Measurements from ENCODE around the gene CAP2. TPM values are rescaled to one million over a fixed set of nuclear protein-coding genes. Genes with fewer than 3 reads are reported as not detected.

CAP2 gene
- total and polyA plus RNA-seq, 9 donors, result 2.0 to 21.7 (median 5.0) TPM

- TF ChIP-seq POLR2A (IDR thresholded peaks at IDR 0.05), result no peak
- no peak for TF ChIP-seq CTCF (IDR thresholded peaks at IDR 0.05)
- TF ChIP-seq EP300 (IDR thresholded peaks at IDR 0.05), result no peak
- no peaks in the 10 kb centered on the region for H3K36me3 ChIP-seq
- H3K4me1 ChIP-seq (ENCODE audit: insufficient read depth), result no peaks in the 10 kb centered on the region
- no peak overlapping the region for H3K4me3 ChIP-seq
- no peaks in the 10 kb centered on the region for H3K27me3 ChIP-seq
- DNase-seq, result no peak
- WGBS, 3 donors, result 30 to 43% (median 34%) methylated on average over 2 of the region's 2 CpGs
- H3K27ac ChIP-seq, result no peak overlapping the region
- intact Hi-C loops (cut with DNase I), result loop anchor here in 1 of 4 donors (5.0 kb wide), 2 partner anchors 514 to 726 kb away; partner anchors contain the start of gene KIF13A
- H3K9me3 ChIP-seq, result no peaks in the 10 kb centered on the region
Observed at GRCh38 chr6:17473554-17473953, 80.2 kb downstream of the CAP2 start.

GRCh38 chr6:17474289-17474688, 80.9 kb downstream of the CAP2 start:
- H3K36me3 ChIP-seq, result no peaks in the 10 kb centered on the region
- WGBS, 3 donors, result 73 to 79% (median 76%) methylated on average over 4 of the region's 4 CpGs
- intact Hi-C loops (cut with DNase I), result loop anchor here in 1 of 4 donors (5.0 kb wide), 2 partner anchors 513 to 727 kb away; partner anchors contain the start of gene KIF13A
- H3K4me1 ChIP-seq (ENCODE audit: insufficient read depth), result no peaks in the 10 kb centered on the region
- no peak for DNase-seq
- H3K27ac ChIP-seq, result no peak overlapping the region
- H3K9me3 ChIP-seq, result no peaks in the 10 kb centered on the region
- no peak overlapping the region for H3K4me3 ChIP-seq
- TF ChIP-seq CTCF (IDR thresholded peaks at IDR 0.05), result no peak
- TF ChIP-seq EP300 (IDR thresholded peaks at IDR 0.05), result no peak
- no peak for TF ChIP-seq POLR2A (IDR thresholded peaks at IDR 0.05)
- no peaks in the 10 kb centered on the region for H3K27me3 ChIP-seq

- H3K27ac ChIP-seq, result no peak overlapping the region
- H3K27me3 ChIP-seq, result no peaks in the 10 kb centered on the region
- H3K4me1 ChIP-seq (ENCODE audit: insufficient read depth), result no peaks in the 10 kb centered on the region
- no peaks in the 10 kb centered on the region for H3K36me3 ChIP-seq
- H3K4me3 ChIP-seq, result no peak overlapping the region
- 80 to 90% (median 85%) methylated on average over 4 of the region's 4 CpGs for WGBS, 3 donors
- intact Hi-C loops (cut with DNase I), result no loop called here
- no peak for DNase-seq
- no peaks in the 10 kb centered on the region for H3K9me3 ChIP-seq
- TF ChIP-seq CTCF (IDR thresholded peaks at IDR 0.05), result no peak
- no peak for TF ChIP-seq EP300 (IDR thresholded peaks at IDR 0.05)
- no peak for TF ChIP-seq POLR2A (IDR thresholded peaks at IDR 0.05)
Observed at GRCh38 chr6:17475606-17476244, 82.3 kb downstream of the CAP2 start.

- Histone ChIP-seq H3K27ac (no peak overlapping the region), H3K36me3 (no peaks in the 10 kb centered on the region), H3K9me3 (no peaks in the 10 kb centered on the region), H3K4me3 (no peak overlapping the region), H3K27me3 (no peaks in the 10 kb centered on the region), H3K4me1 (ENCODE audit: insufficient read depth) (no peaks in the 10 kb centered on the region)
- TF ChIP-seq POLR2A (IDR thresholded peaks at IDR 0.05), result no peak
- TF ChIP-seq EP300 (IDR thresholded peaks at IDR 0.05), result no peak
- no peak for TF ChIP-seq CTCF (IDR thresholded peaks at IDR 0.05)
- WGBS, 3 donors, result 76 to 85% (median 83%) methylated on average over 4 of the region's 4 CpGs
- intact Hi-C loops (cut with DNase I), result no loop called here
- DNase-seq, result no peak
Observed at GRCh38 chr6:17476511-17476910, 83.1 kb downstream of the CAP2 start.
